GM20000 (cell line): ENCODE results near the gene MPPED1.

ENCODE experiments used
- DNase-seq: peaks from one replicate; pipeline ENCODE4 v3.0.0; 2012; ENCODE audit warnings: low spot score
- TF ChIP-seq, protein P1 (sequence below): IDR thresholded peaks from 2 replicates; pipeline ENCODE4 v1.5.1; 2012; ENCODE audit warnings: mild to moderate bottlenecking, control low read depth; ENCODE audit errors: extremely low read depth, missing control alignments

MPPED1 gene

DNA sequence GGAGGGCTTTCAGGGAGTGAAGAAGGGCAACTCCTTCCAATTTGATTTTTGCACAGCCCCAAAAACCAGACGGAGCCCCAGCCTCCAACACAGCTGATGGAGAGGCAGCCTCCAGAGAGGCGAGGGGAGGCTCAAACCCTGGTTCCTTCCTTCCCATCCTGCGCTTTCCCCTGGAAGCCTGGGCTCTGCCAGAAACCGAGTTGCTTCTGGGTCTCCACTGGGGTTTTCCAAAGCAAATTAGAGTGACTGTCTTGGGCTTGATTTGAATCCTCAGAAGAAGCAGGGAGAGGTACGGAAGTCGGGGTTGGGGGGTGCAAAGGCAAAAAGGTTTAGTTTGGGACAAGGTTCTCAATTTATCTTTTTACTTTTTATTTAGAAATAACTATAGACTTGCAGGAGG lies 129.2 kb downstream of the MPPED1 start:
- TF ChIP-seq, protein P1, sequence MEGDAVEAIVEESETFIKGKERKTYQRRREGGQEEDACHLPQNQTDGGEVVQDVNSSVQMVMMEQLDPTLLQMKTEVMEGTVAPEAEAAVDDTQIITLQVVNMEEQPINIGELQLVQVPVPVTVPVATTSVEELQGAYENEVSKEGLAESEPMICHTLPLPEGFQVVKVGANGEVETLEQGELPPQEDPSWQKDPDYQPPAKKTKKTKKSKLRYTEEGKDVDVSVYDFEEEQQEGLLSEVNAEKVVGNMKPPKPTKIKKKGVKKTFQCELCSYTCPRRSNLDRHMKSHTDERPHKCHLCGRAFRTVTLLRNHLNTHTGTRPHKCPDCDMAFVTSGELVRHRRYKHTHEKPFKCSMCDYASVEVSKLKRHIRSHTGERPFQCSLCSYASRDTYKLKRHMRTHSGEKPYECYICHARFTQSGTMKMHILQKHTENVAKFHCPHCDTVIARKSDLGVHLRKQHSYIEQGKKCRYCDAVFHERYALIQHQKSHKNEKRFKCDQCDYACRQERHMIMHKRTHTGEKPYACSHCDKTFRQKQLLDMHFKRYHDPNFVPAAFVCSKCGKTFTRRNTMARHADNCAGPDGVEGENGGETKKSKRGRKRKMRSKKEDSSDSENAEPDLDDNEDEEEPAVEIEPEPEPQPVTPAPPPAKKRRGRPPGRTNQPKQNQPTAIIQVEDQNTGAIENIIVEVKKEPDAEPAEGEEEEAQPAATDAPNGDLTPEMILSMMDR = no peak
- no peak for DNase-seq

DNA sequence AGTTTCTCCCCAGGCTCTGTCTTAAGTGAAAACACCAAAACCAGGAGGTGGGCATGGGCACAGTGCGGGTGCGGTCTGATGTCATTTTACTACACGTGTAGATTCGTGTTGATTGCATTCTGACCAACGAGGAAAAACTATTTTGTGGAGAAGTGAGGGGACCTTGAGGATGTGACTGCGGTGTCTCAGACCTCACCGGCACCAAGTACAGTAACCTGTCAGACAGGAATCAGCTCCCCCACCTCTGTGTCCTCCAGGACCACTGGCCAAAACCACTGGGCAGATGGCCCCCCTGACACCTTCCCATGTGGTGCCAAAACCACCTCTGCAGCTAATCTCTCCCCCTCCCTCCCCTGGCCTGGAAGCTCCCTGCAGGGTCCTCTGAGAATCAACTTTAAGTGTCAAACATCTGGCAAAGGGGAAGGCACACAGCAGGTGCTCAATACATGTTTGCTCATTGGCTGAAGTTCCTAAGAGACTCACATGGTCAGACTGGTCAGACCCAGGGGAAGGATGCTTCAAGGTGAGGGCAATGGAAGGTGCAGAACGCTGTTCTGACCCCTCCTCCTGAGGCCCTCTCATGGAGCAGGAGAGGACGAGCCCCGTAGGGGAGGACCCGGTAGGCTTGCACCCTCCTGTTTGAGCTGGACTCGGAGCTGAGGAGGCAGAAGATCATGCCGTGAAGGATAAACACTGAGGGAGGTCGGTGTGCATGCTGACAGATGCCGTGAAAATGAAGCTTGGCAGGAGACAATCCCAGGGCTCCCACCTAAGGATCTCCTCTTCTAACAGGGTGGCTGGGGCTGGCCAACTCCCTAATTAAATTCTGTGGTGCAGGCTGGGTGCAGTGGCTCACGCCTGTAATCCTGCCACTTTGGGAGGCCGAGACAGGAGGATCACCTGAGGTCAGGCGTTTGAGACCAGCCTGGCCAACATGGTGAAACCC lies 129.9 kb downstream of the MPPED1 start:
- DNase-seq = no peak
- TF ChIP-seq, protein P1 = no peak

DNA sequence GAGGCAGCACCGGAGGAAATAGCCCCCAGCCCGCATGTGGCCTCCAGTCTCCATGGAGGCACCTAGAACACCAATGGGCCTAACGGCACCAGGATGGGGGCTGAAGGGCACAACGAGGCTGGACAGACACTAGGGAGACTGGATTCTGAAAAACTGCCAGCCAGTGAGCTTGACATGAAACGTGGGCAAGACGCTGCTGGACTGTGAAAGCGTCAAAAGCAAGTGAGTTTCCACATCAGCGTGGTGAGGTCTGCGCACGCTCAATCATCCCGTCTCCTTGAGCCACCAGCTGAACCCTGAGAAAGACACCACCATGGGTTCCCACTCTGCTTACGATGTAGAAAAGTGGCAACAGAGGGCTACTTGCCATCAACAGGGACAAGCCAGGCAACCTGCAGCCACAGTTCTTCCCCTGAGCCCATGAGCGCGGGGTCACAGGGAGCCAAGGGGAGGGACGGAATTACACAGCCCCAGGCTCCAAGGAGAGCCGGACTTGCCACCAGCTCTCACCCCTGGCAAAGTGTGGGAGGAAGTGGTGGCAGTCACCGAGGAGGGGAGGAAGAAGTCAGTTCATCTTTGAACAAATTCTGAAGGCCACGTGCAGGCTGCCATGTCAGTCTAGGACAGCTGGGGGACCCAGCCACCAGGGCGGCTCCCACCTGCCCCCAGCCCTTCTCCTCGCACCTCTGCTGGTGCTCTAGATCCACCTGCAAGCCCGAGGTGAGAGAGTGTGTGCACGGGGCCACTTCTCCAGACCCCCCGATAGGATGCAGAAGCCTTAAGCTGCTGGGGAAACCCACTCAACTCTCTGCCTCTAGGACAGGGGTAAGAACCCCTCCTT lies 131.1 kb downstream of the MPPED1 start:
- no peak for DNase-seq
- TF ChIP-seq, protein P1 = no peak

DNA sequence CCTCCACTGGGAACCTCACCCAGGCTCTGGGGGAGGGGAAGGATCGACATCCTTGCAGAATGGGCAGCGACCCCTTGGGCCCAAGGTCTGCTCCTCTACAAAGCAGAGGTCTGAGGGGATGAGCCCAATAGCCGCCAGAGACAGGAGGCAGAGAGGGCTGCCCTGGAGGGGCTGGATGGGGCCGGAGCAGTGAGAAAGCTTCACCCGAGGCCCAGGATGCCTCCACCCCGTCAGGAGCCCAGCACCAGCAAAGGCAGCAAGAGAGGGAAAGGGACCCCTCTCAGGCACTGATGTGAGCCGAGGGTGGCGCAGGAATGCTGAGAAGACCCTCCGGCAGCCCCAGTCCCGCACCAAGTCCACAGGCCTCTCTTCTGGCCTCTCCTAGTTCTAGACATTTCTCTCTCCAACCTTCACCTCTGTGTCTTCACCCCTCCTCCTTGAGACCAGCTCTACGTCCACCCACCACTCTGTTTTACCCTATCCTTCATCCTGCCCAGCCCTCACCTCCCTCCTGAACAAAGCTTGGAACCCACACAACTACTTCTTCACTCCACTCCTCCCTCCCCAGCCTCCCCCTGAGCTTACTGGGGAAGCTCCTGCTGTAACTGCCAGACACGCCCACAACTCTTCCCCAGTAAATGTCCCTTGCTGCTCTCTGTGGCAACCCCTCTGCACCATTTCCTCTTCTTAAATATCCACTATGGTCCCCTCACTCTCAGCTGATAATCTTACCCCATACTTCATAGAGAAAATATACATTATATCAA lies 131.9 kb downstream of the MPPED1 start:
- TF ChIP-seq, protein P1 = no peak
- no peak for DNase-seq

DNA sequence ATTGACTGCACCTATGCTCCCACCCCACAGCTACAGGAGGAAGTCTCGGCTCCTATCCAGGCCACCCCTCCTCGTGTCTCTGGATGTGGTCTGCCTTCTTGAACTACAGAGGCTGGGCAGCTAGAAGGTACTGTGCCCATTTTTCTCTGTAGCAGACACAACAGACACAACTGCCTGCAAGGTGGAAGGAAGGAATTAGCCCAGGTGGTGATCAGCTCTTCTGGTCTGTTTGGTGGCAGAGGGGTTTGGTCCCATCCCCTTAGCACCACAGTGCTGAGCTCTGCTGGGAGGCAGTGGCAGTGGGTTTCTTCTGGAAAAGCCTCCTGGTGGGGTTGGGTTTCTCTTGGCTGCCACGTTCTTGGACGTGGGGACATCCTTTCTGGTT lies 132.5 kb downstream of the MPPED1 start:
- DNase-seq = no peak
- TF ChIP-seq, protein P1 = no peak

DNA sequence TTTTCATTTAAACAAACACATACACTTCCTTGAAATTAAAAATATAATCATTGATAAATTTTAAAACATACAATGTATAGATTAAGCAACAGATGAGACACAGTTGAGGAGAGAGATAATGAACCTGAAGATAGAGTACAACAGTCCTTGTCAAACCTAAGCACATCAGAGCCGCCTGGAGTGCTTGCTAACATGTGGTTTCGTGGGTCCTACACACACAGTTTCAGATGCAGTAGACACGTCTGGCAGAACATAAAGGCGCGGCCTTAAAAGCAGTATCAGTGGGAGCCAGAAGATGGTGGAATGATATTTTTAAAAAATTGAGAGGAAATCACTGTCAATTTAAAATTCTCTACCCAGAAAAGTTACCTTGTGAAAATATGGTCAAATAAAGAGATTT lies 134.4 kb downstream of the MPPED1 start:
- TF ChIP-seq, protein P1 = no peak
- DNase-seq = no peak
